MM.1S (cell line): ENCODE data around the gene CEP57.

Source experiments
- DNase-seq: peaks from one replicate; pipeline ENCODE4 v3.0.0-alpha.2; 2015
- H2AFZ ChIP-seq: fragments of 300-600 bp; sonication (generic); 2 replicates; pipeline ENCODE4 v1.6.0; 2016; ENCODE audit warnings: antibody characterized with exemption, low read length
- H3F3A ChIP-seq: fragments of 300-600 bp; sonication (generic); 2 replicates; pipeline ENCODE4 v1.6.1; 2016; ENCODE audit warnings: mild to moderate bottlenecking, antibody characterized with exemption, low read length, moderate library complexity, mixed read lengths; ENCODE audit not compliant: insufficient read depth
- H3K27ac ChIP-seq: fragments of 300-600 bp; sonication (generic); 2 replicates; pipeline ENCODE4 v1.5.1; 2016; ENCODE audit warnings: mild to moderate bottlenecking, low read length
- H3K27me3 ChIP-seq: fragments of 300-600 bp; sonication (generic); replicated peaks from 2 replicates; pipeline ENCODE4 v1.6.0; 2016; ENCODE audit warnings: low read length; ENCODE audit not compliant: insufficient read depth
- H3K36me3 ChIP-seq: fragments of 300-600 bp; sonication (generic); replicated peaks from 2 replicates; pipeline ENCODE4 v1.6.1; 2016; ENCODE audit warnings: mild to moderate bottlenecking, low read length, mixed read lengths; ENCODE audit not compliant: insufficient read depth
- H3K4me1 ChIP-seq: fragments of 300-600 bp; sonication (generic); 2 replicates; pipeline ENCODE4 v1.6.1; 2016; ENCODE audit warnings: low read length, mixed read lengths
- H3K4me2 ChIP-seq: fragments of 300-600 bp; sonication (generic); 2 replicates; pipeline ENCODE4 v1.6.0; 2016; ENCODE audit warnings: low read depth, low read length
- H3K4me3 ChIP-seq: fragments of 300-600 bp; sonication (generic); 2 replicates; pipeline ENCODE4 v1.5.1; 2016; ENCODE audit warnings: low read length, mixed read lengths
- H3K79me2 ChIP-seq: fragments of 300-600 bp; sonication (generic); 2 replicates; pipeline ENCODE4 v1.6.1; 2016; ENCODE audit warnings: mixed run types, low read length, mixed read lengths
- H3K9ac ChIP-seq: fragments of 300-600 bp; sonication (generic); 2 replicates; pipeline ENCODE4 v1.6.1; 2016; ENCODE audit warnings: low read length, mixed read lengths
- H3K9me2 ChIP-seq: fragments of 300-600 bp; sonication (generic); replicated peaks from 2 replicates; pipeline ENCODE4 v1.6.1; 2016; ENCODE audit warnings: mild to moderate bottlenecking, low read length, mixed read lengths; ENCODE audit not compliant: insufficient read depth
- H3K9me3 ChIP-seq: fragments of 300-600 bp; sonication (generic); replicated peaks from 2 replicates; pipeline ENCODE4 v1.6.1; 2016; ENCODE audit warnings: mild to moderate bottlenecking, low read length, mixed read lengths; ENCODE audit not compliant: insufficient read depth
- H4K20me1 ChIP-seq: fragments of 300-600 bp; sonication (generic); 2 replicates; pipeline ENCODE4 v1.6.1; 2016; ENCODE audit warnings: mild to moderate bottlenecking, low read length, moderate library complexity, mixed read lengths; ENCODE audit not compliant: insufficient read depth
- EZH2 ChIP-seq: fragments of 300-600 bp; sonication (generic); optimal IDR thresholded peaks from 2 replicates; pipeline ENCODE3; 2017; ENCODE audit warnings: low read depth, mild to moderate bottlenecking, antibody characterized with exemption, low read length, mixed read lengths
- EZH2phosphoT487 ChIP-seq: fragments of 300-600 bp; sonication (generic); IDR thresholded peaks from 2 replicates; pipeline ENCODE4 v1.6.1; 2018; ENCODE audit warnings: antibody characterized with exemption, low read length
- TF ChIP-seq, protein P1 (sequence below): fragments of 300-600 bp; sonication (generic); IDR thresholded peaks from 2 replicates; pipeline ENCODE4 v1.5.1; 2016; ENCODE audit warnings: antibody characterized with exemption, low read length, mixed read lengths

The CEP57 gene

DNA sequence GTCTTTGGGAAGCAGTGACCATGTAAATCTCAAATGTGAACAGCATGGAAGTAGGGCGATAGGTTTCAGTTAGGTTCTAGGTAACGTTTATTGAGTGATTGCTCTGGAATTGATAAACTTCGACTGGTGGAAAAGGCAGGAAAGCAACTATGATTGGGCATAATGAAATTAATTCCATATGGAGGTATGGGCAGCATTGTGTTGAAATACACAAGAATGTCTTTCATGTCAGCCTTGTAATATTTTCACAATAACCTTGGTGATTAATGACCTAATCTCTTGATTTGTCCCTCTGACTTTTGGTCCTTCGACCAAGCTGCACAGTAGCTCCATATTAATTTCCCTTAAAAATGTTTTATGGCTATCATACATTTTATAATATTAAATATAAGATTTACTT, 2.8 kb downstream of the CEP57 start:
- Histone ChIP-seq H3K36me3 (no peaks in the 10 kb centered on the region), H3K4me1 (peaks cover 18% of the 10 kb centered on the region), H3K9ac (no peak overlapping the region), H3K27ac (no peak overlapping the region), H3K4me2 (no peak overlapping the region), H4K20me1 (no peaks in the 10 kb centered on the region), H2AFZ (no peak overlapping the region), H3K4me3 (no peak overlapping the region), H3K27me3 (no peaks in the 10 kb centered on the region), H3K79me2 (peaks cover 83% of the 10 kb centered on the region), H3K9me3 (no peaks in the 10 kb centered on the region), H3F3A (peaks cover 27% of the 10 kb centered on the region), H3K9me2 (no peaks in the 10 kb centered on the region)
- no peak for DNase-seq
- TF ChIP-seq, protein P1, sequence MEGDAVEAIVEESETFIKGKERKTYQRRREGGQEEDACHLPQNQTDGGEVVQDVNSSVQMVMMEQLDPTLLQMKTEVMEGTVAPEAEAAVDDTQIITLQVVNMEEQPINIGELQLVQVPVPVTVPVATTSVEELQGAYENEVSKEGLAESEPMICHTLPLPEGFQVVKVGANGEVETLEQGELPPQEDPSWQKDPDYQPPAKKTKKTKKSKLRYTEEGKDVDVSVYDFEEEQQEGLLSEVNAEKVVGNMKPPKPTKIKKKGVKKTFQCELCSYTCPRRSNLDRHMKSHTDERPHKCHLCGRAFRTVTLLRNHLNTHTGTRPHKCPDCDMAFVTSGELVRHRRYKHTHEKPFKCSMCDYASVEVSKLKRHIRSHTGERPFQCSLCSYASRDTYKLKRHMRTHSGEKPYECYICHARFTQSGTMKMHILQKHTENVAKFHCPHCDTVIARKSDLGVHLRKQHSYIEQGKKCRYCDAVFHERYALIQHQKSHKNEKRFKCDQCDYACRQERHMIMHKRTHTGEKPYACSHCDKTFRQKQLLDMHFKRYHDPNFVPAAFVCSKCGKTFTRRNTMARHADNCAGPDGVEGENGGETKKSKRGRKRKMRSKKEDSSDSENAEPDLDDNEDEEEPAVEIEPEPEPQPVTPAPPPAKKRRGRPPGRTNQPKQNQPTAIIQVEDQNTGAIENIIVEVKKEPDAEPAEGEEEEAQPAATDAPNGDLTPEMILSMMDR, result no peak
- TF ChIP-seq EZH2phosphoT487 (no peak), EZH2 (no peak)

DNA sequence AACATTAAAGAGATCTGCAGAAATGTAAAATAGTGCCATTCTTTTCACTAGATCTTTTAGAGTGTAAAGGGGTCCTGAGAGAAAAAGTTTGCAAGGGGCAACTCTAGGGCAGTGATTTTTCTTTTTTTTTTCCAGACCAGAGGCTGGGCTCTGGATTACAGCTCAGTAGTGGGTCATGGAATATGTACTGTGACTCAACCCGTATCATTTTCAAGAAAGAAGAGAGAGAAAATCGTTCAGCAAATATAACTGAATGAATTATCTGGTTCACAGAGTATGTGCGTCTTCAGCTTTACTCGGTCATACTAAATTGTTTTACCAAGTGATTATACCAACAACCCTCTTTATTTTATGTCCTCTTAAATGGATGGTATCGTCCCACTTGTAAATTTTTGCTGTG, 3.8 kb downstream of the CEP57 start:
- Histone ChIP-seq H3K9me3 (no peaks in the 10 kb centered on the region), H3K27me3 (no peaks in the 10 kb centered on the region), H3K36me3 (no peaks in the 10 kb centered on the region), H3F3A (peaks cover 20% of the 10 kb centered on the region), H3K27ac (no peak overlapping the region), H2AFZ (no peak overlapping the region), H3K9ac (no peak overlapping the region), H3K4me1 (peaks cover 13% of the 10 kb centered on the region), H3K4me3 (no peak overlapping the region), H4K20me1 (no peaks in the 10 kb centered on the region), H3K9me2 (no peaks in the 10 kb centered on the region), H3K79me2 (peaks cover 77% of the 10 kb centered on the region), H3K4me2 (no peak overlapping the region)
- DNase-seq, result no peak
- TF ChIP-seq EZH2phosphoT487, result no peak
- TF ChIP-seq EZH2, result no peak
- TF ChIP-seq, protein P1, result no peak

DNA sequence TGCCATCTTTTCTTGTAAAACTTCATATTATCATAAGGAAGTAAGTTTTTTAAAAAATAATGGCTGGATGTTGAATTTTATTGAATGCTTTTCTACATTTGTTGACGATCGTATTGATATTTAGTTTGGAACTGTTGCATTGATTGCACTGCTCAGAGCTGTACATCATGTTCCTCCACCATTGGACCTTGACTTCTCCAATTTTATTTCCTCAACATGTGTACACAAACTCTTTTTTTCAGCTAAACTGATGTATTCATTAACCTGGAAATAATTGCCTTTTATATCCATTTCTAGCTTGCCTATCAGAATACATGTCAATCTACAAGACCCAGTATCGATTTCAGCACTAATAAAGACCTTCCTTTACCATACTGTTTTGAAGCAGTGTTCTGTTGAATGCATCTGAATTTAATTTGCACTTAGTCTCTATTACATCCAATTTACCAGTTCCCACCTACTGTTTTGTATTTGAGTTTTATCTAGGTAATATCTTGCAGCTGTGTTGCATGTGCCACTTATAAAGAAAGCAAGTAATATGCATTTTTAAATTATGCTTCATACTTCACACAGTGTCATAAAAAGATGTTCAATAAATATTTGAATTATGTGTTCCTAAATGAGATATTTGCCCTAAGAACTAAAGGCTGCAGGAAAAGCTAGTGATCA, 5.5 kb downstream of the CEP57 start:
- H3K27me3 ChIP-seq, result no peaks in the 10 kb centered on the region
- H4K20me1 ChIP-seq, result no peaks in the 10 kb centered on the region

More for the DNA sequence above, 5.5 kb downstream of the CEP57 start:
- TF ChIP-seq EZH2, result no peak
- TF ChIP-seq, protein P1, result no peak
- TF ChIP-seq EZH2phosphoT487, result no peak
- Histone ChIP-seq H3K36me3 (no peaks in the 10 kb centered on the region; the same call in 1 of the 2 replicates), H3K9ac (no peak overlapping the region), H3K79me2 (peaks cover 72% of the 10 kb centered on the region), H3K27ac (no peak overlapping the region), H3F3A (peaks cover 8% of the 10 kb centered on the region; the same call in 1 of the 2 replicates), H3K9me3 (no peaks in the 10 kb centered on the region), H3K4me3 (no peak overlapping the region), H3K4me2 (no peak overlapping the region), H3K9me2 (no peaks in the 10 kb centered on the region), H3K4me1 (peaks cover 13% of the 10 kb centered on the region), H2AFZ (no peak overlapping the region)
- no peak for DNase-seq
